ENCODE measurements around the gene ZNF595.
"Not testable (repeated sequence)": the region's sequence is repeated elsewhere in the genome, so short reads cannot be mapped to it uniquely, and the experiment has no call there.

The ZNF595 gene

GRCh38 chr4:120616-121015, 67.5 kb downstream of the ZNF595 start:
- Histone ChIP-seq H3K36me3 (ENCODE audit: control insufficient read depth in 1 of 2, insufficient read depth in 2 of 2, low read length in 2 of 2) (peaks cover 0 to 1% of the 10 kb centered on the region in 2 donors), H3K4me3 (ENCODE audit: low read depth in 1 of 2, low read length in 2 of 2) (no peak overlapping the region), H3K9me3 (ENCODE audit: control insufficient read depth in 1 of 2, low read length in 2 of 2) (peaks cover 8 to 9% of the 10 kb centered on the region in 2 donors), H3K4me1 (ENCODE audit: control insufficient read depth in 1 of 2, insufficient read depth in 2 of 2, low read length in 2 of 2) (peaks cover 0 to 4% of the 10 kb centered on the region in 2 donors), H3K27ac (ENCODE audit: low read depth, low read length) (no peak overlapping the region), H3K27me3 (ENCODE audit: control insufficient read depth in 1 of 2, insufficient read depth in 2 of 2, low read length in 2 of 2) (no peaks in the 10 kb centered on the region), H3K9ac (ENCODE audit: low read depth in 1 of 2, low read length in 2 of 2) (no peak overlapping the region)

GRCh38 chr4:121408-122084, 68.4 kb downstream of the ZNF595 start:
- H3K27ac ChIP-seq (ENCODE audit: low read depth, low read length) = no peak overlapping the region
- H3K4me1 ChIP-seq (ENCODE audit: control insufficient read depth in 1 of 2, insufficient read depth in 2 of 2, low read length in 2 of 2) = peaks cover 0 to 11% of the 10 kb centered on the region in 2 donors
- H3K9me3 ChIP-seq (ENCODE audit: control insufficient read depth in 1 of 2, low read length in 2 of 2) = peaks cover 9 to 17% of the 10 kb centered on the region in 2 donors
- no peak overlapping the region for H3K9ac ChIP-seq (ENCODE audit: low read depth in 1 of 2, low read length in 2 of 2)
- H3K4me3 ChIP-seq (ENCODE audit: low read depth in 1 of 2, low read length in 2 of 2) = no peak overlapping the region
- H3K27me3 ChIP-seq (ENCODE audit: control insufficient read depth in 1 of 2, insufficient read depth in 2 of 2, low read length in 2 of 2) = no peaks in the 10 kb centered on the region
- H3K36me3 ChIP-seq (ENCODE audit: control insufficient read depth in 1 of 2, insufficient read depth in 2 of 2, low read length in 2 of 2) = peaks cover 0 to 9% of the 10 kb centered on the region in 2 donors

- H3K4me1 ChIP-seq (ENCODE audit: control insufficient read depth in 1 of 2, insufficient read depth in 2 of 2, low read length in 2 of 2) = peaks cover 0 to 11% of the 10 kb centered on the region in 2 donors
- not testable (repeated sequence) for H3K27me3 ChIP-seq (ENCODE audit: control insufficient read depth in 1 of 2, insufficient read depth in 2 of 2, low read length in 2 of 2); H3K27ac ChIP-seq (ENCODE audit: low read depth, low read length); H3K9ac ChIP-seq (ENCODE audit: low read depth in 1 of 2, low read length in 2 of 2)
- peaks cover 18 to 38% of the 10 kb centered on the region in 2 donors for H3K9me3 ChIP-seq (ENCODE audit: control insufficient read depth in 1 of 2, low read length in 2 of 2)
- peak overlapping the region; percentile 78 to 97 for H3K4me3 ChIP-seq (ENCODE audit: low read depth in 1 of 2, low read length in 2 of 2)
- H3K36me3 ChIP-seq (ENCODE audit: control insufficient read depth in 1 of 2, insufficient read depth in 2 of 2, low read length in 2 of 2) = peaks cover 18 to 32% of the 10 kb centered on the region in 2 donors
Observed at GRCh38 chr4:123922-124274, 70.8 kb downstream of the ZNF595 start.

GRCh38 chr4:124275-125081, 71.4 kb downstream of the ZNF595 start, which contains the start of gene ZNF718:
ZNF718 (plus strand) TSS chr4:124501; CDS start chr4:124671, 170 bp downstream.
- H3K9ac ChIP-seq (ENCODE audit: low read depth in 1 of 2, low read length in 2 of 2) = peak within 1 kb of the TSS; percentile 55 to 89
- peak within 1 kb of the TSS; percentile 78 to 97 for H3K4me3 ChIP-seq (ENCODE audit: low read depth in 1 of 2, low read length in 2 of 2)
- H3K9me3 ChIP-seq (ENCODE audit: control insufficient read depth in 1 of 2, low read length in 2 of 2) = peaks cover 18 to 41% of the 10 kb centered on the region in 2 donors
- peaks cover 0 to 11% of the 10 kb centered on the region in 2 donors for H3K4me1 ChIP-seq (ENCODE audit: control insufficient read depth in 1 of 2, insufficient read depth in 2 of 2, low read length in 2 of 2)
- peaks cover 22 to 36% of the 10 kb centered on the region in 2 donors for H3K36me3 ChIP-seq (ENCODE audit: control insufficient read depth in 1 of 2, insufficient read depth in 2 of 2, low read length in 2 of 2)
- peak within 1 kb of the TSS; percentile 67 for H3K27ac ChIP-seq (ENCODE audit: low read depth, low read length)
- H3K27me3 ChIP-seq (ENCODE audit: control insufficient read depth in 1 of 2, insufficient read depth in 2 of 2, low read length in 2 of 2) = no peaks in the 10 kb centered on the region

GRCh38 chr4:125091-125771, 72.1 kb downstream of the ZNF595 start:
- Histone ChIP-seq H3K9ac (ENCODE audit: low read depth in 1 of 2, low read length in 2 of 2) (peak overlapping the region; percentile 55 to 89), H3K4me3 (ENCODE audit: low read depth in 1 of 2, low read length in 2 of 2) (peak overlapping the region; percentile 78 to 97), H3K27ac (ENCODE audit: low read depth, low read length) (no peak overlapping the region), H3K27me3 (ENCODE audit: control insufficient read depth in 1 of 2, insufficient read depth in 2 of 2, low read length in 2 of 2) (no peaks in the 10 kb centered on the region), H3K4me1 (ENCODE audit: control insufficient read depth in 1 of 2, insufficient read depth in 2 of 2, low read length in 2 of 2) (peaks cover 0 to 11% of the 10 kb centered on the region in 2 donors), H3K9me3 (ENCODE audit: control insufficient read depth in 1 of 2, low read length in 2 of 2) (peaks cover 23 to 46% of the 10 kb centered on the region in 2 donors), H3K36me3 (ENCODE audit: control insufficient read depth in 1 of 2, insufficient read depth in 2 of 2, low read length in 2 of 2) (peaks cover 27 to 42% of the 10 kb centered on the region in 2 donors)

- Histone ChIP-seq H3K27ac (ENCODE audit: low read depth, low read length) (no peak overlapping the region), H3K4me3 (ENCODE audit: low read depth in 1 of 2, low read length in 2 of 2) (peak overlapping the region; percentile 78 to 97), H3K27me3 (ENCODE audit: control insufficient read depth in 1 of 2, insufficient read depth in 2 of 2, low read length in 2 of 2) (no peaks in the 10 kb centered on the region), H3K36me3 (ENCODE audit: control insufficient read depth in 1 of 2, insufficient read depth in 2 of 2, low read length in 2 of 2) (peaks cover 28 to 43% of the 10 kb centered on the region in 2 donors), H3K9ac (ENCODE audit: low read depth in 1 of 2, low read length in 2 of 2) (peak overlapping the region in 1 of 2 donors; percentile 51), H3K4me1 (ENCODE audit: control insufficient read depth in 1 of 2, insufficient read depth in 2 of 2, low read length in 2 of 2) (peaks cover 0 to 11% of the 10 kb centered on the region in 2 donors), H3K9me3 (ENCODE audit: control insufficient read depth in 1 of 2, low read length in 2 of 2) (peaks cover 23 to 52% of the 10 kb centered on the region in 2 donors)
Observed at GRCh38 chr4:125833-126232, 72.7 kb downstream of the ZNF595 start.

GRCh38 chr4:132483-132882, 79.4 kb downstream of the ZNF595 start:
- Histone ChIP-seq H3K27ac (ENCODE audit: low read depth, low read length) (no peak overlapping the region), H3K9ac (ENCODE audit: low read depth in 1 of 2, low read length in 2 of 2) (no peak overlapping the region), H3K36me3 (ENCODE audit: control insufficient read depth in 1 of 2, insufficient read depth in 2 of 2, low read length in 2 of 2) (peaks cover 27 to 75% of the 10 kb centered on the region in 2 donors), H3K27me3 (ENCODE audit: control insufficient read depth in 1 of 2, insufficient read depth in 2 of 2, low read length in 2 of 2) (no peaks in the 10 kb centered on the region), H3K9me3 (ENCODE audit: control insufficient read depth in 1 of 2, low read length in 2 of 2) (peaks cover 40 to 53% of the 10 kb centered on the region in 2 donors), H3K4me3 (ENCODE audit: low read depth in 1 of 2, low read length in 2 of 2) (no peak overlapping the region), H3K4me1 (ENCODE audit: control insufficient read depth in 1 of 2, insufficient read depth in 2 of 2, low read length in 2 of 2) (no peaks in the 10 kb centered on the region)

Measured in duodenal mucosa (tissue), 2 donors.